LNCaP clone FGC (cell line): ENCODE results near the gene SIGLEC1.

Source experiments
- DNase-seq: peaks from one replicate; pipeline ENCODE4 v3.0.0-alpha.2; 2011; ENCODE audit warnings: low read depth
- H3K4me3 ChIP-seq: 2 replicates; pipeline ENCODE4 v1.5.1; 2011; ENCODE audit warnings: mild to moderate bottlenecking, low read depth, low read length, control low read depth
- CTCF ChIP-seq: IDR thresholded peaks from 2 replicates; pipeline ENCODE4 v1.5.1; 2012; ENCODE audit warnings: mild to moderate bottlenecking; ENCODE audit not compliant: control insufficient read depth, insufficient read depth; ENCODE audit errors: extremely low read depth

SIGLEC1 gene

GRCh38 chr20:3689978-3690377 is 22.4 kb downstream of the SIGLEC1 start:
- H3K4me3 ChIP-seq: no peak overlapping the region
- DNase-seq: no peak
- TF ChIP-seq CTCF: no peak

- TF ChIP-seq CTCF: no peak
- DNase-seq: no peak
- H3K4me3 ChIP-seq: no peak overlapping the region
These were observed 24.7 kb downstream of the SIGLEC1 start for GRCh38 chr20:3687655-3688054.

GRCh38 chr20:3686867-3687321 is 25.5 kb downstream of the SIGLEC1 start:
- TF ChIP-seq CTCF: 0 out of 2 replicates have a peak, but pooled peaks have one; percentile 0
- no peak overlapping the region for H3K4me3 ChIP-seq
- DNase-seq: peak; percentile 31

- TF ChIP-seq CTCF: no peak
- no peak for DNase-seq
- H3K4me3 ChIP-seq: no peak overlapping the region
These were observed 26.0 kb downstream of the SIGLEC1 start for GRCh38 chr20:3686421-3686820.

GRCh38 chr20:3685341-3685740 is 27.1 kb downstream of the SIGLEC1 start:
- DNase-seq: no peak
- no peak overlapping the region for H3K4me3 ChIP-seq
- TF ChIP-seq CTCF: no peak

- DNase-seq: no peak
- H3K4me3 ChIP-seq: 0 out of 2 replicates have a peak within 1 kb of the TSS, but pooled peaks have one; percentile 28
- no peak for TF ChIP-seq CTCF
These were observed 30.2 kb downstream of the SIGLEC1 start, which contains the start of gene ADAM33 for GRCh38 chr20:3681931-3682781. Gene ADAM33 (minus strand): TSS chr20:3682010. CDS start chr20:3682004, 6 bp downstream.

- no peak for TF ChIP-seq CTCF
- no peak for DNase-seq
- H3K4me3 ChIP-seq: 0 out of 2 replicates have a peak overlapping the region, but pooled peaks have one; percentile 28
These were observed 31.0 kb downstream of the SIGLEC1 start for GRCh38 chr20:3681352-3681930.
